Endodermal cell (in vitro differentiated cells): ENCODE measurements around the gene SNX5. TPM values are rescaled to one million over a fixed set of nuclear protein-coding genes. Genes with fewer than 3 reads are reported as not detected.

Source experiments
- DNase-seq: peaks from one replicate; pipeline ENCODE4 v3.0.0-alpha.2; 2017
- H3K27ac ChIP-seq: 2 replicates; pipeline ENCODE4 v1.5.1; 2013; ENCODE audit warnings: mild to moderate bottlenecking, low read depth, low read length, moderate library complexity
- H3K27me3 ChIP-seq: 2 replicates; pipeline ENCODE4 v1.6.1; 2013; ENCODE audit warnings: mild to moderate bottlenecking, low read length, moderate library complexity; ENCODE audit not compliant: insufficient read depth, control insufficient read depth, poor library complexity, severe bottlenecking
- H3K36me3 ChIP-seq: 2 replicates; pipeline ENCODE4 v1.7.0; 2013; ENCODE audit warnings: mild to moderate bottlenecking, low read length, moderate library complexity; ENCODE audit not compliant: control insufficient read depth, insufficient read depth
- H3K4me1 ChIP-seq: one replicate; pipeline ENCODE4 v1.7.0; 2013; ENCODE audit warnings: low read length; ENCODE audit not compliant: control insufficient read depth, insufficient read depth
- H3K4me3 ChIP-seq: 2 replicates; pipeline ENCODE4 v1.5.1; 2013; ENCODE audit warnings: mild to moderate bottlenecking, low read length, moderate library complexity
- H3K9ac ChIP-seq: 2 replicates; pipeline ENCODE4 v1.6.1; 2013; ENCODE audit warnings: mild to moderate bottlenecking, low read length, moderate library complexity; ENCODE audit not compliant: poor library complexity, severe bottlenecking; ENCODE audit errors: extremely low read depth
- H3K9me3 ChIP-seq: 2 replicates; pipeline ENCODE4 v1.6.1; 2013; ENCODE audit warnings: mild to moderate bottlenecking, low read length, moderate library complexity; ENCODE audit not compliant: control insufficient read depth
- H3K27ac Mint-ChIP-seq: 2 replicates; pipeline ENCODE4 v1.8.0; 2020; ENCODE audit warnings: mixed read lengths
- H3K27me3 Mint-ChIP-seq: 2 replicates; pipeline ENCODE4 v1.8.0; 2021; ENCODE audit warnings: mild to moderate bottlenecking, mixed read lengths; ENCODE audit not compliant: insufficient read depth
- H3K36me3 Mint-ChIP-seq: 2 replicates; pipeline ENCODE4 v1.8.0; 2020; ENCODE audit warnings: low read depth, mixed read lengths
- H3K4me1 Mint-ChIP-seq: 2 replicates; pipeline ENCODE4 v1.8.0; 2020; ENCODE audit warnings: mixed read lengths
- H3K4me3 Mint-ChIP-seq: 2 replicates; pipeline ENCODE4 v1.8.0; 2020; ENCODE audit warnings: mild to moderate bottlenecking, moderate library complexity, mixed read lengths
- H3K9me3 Mint-ChIP-seq: 2 replicates; pipeline ENCODE4 v1.8.0; 2020; ENCODE audit warnings: mild to moderate bottlenecking, mixed read lengths
- WGBS, 2 experiments: methylation state at CpG; one replicate each; pipeline versions ENCODE4 v1.1.5 to v1.1.7; 2013; ENCODE audit warnings: missing lambda C conversion rate in 2 of 2, mixed read lengths in 1 of 2; ENCODE audit not compliant: insufficient coverage in 1 of 2, insufficient read length in 1 of 2; 5-methylcytosine and 5-hydroxymethylcytosine counted together
- total RNA-seq, 2 donors: library from RNA; stranded (reverse); fragmentation: NEBNext Ultra II Directional in 1 of 2; extraction: Animal tissue kit (Norgen Biotek cat#: 25700) in 1 of 2; gene quantifications; 2 replicates in 1 of 2; 3 replicates in 1 of 2; pipeline ENCODE4 v1.2.1, GENCODE V29; 2021
- TF ChIP-seq, protein P1 (sequence below): fragments of 200-600 bp; sonication (generic); conservative IDR thresholded peaks from 2 replicates; pipeline ENCODE4 v1.5.0; 2021; ENCODE audit warnings: antibody characterized with exemption, mild to moderate bottlenecking

SNX5 gene
- total RNA-seq, 2 donors from 2014 or later = 170 to 171 TPM

DNA sequence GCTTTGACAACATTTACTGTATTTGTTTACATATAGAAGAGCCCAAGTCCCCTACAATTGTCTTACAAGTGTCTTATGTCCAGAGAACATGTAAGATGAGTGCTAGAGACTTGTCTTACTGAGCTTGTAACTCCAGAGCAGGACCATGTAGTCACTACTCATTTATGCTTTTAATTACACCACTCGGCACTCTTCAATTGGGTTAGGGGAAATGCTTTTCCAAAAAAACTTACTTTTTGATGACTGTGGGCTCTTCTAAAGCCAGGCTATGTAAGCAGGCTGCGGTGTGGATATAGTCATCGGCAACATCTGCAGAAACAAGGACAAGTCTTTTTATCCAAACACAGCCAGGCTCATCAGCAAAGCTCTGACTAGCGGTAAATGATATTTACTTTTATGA lies 18.7 kb downstream of the SNX5 start:
- TF ChIP-seq, protein P1, sequence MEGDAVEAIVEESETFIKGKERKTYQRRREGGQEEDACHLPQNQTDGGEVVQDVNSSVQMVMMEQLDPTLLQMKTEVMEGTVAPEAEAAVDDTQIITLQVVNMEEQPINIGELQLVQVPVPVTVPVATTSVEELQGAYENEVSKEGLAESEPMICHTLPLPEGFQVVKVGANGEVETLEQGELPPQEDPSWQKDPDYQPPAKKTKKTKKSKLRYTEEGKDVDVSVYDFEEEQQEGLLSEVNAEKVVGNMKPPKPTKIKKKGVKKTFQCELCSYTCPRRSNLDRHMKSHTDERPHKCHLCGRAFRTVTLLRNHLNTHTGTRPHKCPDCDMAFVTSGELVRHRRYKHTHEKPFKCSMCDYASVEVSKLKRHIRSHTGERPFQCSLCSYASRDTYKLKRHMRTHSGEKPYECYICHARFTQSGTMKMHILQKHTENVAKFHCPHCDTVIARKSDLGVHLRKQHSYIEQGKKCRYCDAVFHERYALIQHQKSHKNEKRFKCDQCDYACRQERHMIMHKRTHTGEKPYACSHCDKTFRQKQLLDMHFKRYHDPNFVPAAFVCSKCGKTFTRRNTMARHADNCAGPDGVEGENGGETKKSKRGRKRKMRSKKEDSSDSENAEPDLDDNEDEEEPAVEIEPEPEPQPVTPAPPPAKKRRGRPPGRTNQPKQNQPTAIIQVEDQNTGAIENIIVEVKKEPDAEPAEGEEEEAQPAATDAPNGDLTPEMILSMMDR = no peak
- Mint-ChIP-seq H3K27ac (no peak overlapping the region), H3K9me3 (no peaks in the 10 kb centered on the region), H3K4me3 (no peak overlapping the region), H3K4me1 (peaks cover 1% of the 10 kb centered on the region), H3K27me3 (no peaks in the 10 kb centered on the region), H3K36me3 (peaks cover 98% of the 10 kb centered on the region)
- H3K27me3 ChIP-seq = no peaks in the 10 kb centered on the region
- 96 to 98% methylated on average over 3 to 4 of the region's 4 CpGs for WGBS, 2 experiments
- no peaks in the 10 kb centered on the region for H3K4me1 ChIP-seq
- H3K27ac ChIP-seq = no peak overlapping the region
- no peaks in the 10 kb centered on the region for H3K9me3 ChIP-seq
- H3K36me3 ChIP-seq = peaks cover 100% of the 10 kb centered on the region
- no peak overlapping the region for H3K9ac ChIP-seq
- H3K4me3 ChIP-seq = no peak overlapping the region
- DNase-seq = no peak

DNA sequence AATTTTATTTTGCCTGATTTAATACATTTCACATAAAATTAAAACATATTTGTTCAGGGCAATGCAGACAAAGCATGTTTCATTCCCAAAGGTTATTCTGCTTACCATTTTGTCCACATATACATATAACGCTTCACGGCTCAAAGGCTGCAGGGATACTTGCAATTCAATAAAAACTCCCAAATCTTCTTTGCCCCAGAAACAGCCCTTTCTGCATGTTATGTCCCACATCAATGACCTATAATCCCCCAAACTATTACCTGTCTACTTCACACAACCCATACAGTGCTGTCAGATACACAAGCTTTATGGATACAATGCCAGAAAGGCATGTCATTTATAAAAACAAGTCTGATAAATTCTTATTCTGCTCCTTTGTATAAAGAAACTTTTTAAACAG lies 20.2 kb downstream of the SNX5 start:
- Histone ChIP-seq H3K9me3 (no peaks in the 10 kb centered on the region), H3K27ac (no peak overlapping the region), H3K4me3 (no peak overlapping the region), H3K36me3 (peaks cover 100% of the 10 kb centered on the region), H3K9ac (no peak overlapping the region), H3K27me3 (no peaks in the 10 kb centered on the region), H3K4me1 (no peaks in the 10 kb centered on the region)
- no peaks in the 10 kb centered on the region for H3K27me3 Mint-ChIP-seq
- no peak overlapping the region for H3K4me3 Mint-ChIP-seq
- no peaks in the 10 kb centered on the region for H3K9me3 Mint-ChIP-seq
- TF ChIP-seq, protein P1 = no peak
- H3K36me3 Mint-ChIP-seq = peaks cover 95% of the 10 kb centered on the region
- H3K4me1 Mint-ChIP-seq = no peaks in the 10 kb centered on the region
- no peak for DNase-seq
- WGBS, 2 experiments = 96 to 100% methylated on average over 1 to 2 of the region's 2 CpGs
- no peak overlapping the region for H3K27ac Mint-ChIP-seq

DNA sequence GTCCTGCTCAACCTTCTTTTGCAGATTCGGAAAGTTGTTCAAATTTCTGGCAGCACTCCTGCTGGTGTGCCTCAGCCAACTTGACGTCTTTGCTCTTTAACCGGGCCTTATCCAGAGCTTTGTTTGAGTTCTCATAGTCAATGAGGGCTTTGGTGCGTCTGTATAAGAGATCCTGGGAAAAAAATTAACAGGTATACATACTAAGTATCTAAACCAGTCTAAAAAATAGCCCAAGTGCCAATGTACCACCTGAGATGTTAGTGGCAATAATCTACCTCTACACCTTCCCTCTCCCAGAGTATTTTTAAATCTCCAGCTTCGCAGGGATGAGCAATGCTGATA lies 21.1 kb downstream of the SNX5 start:
- no peak overlapping the region for H3K4me3 Mint-ChIP-seq
- H3K27me3 Mint-ChIP-seq = no peaks in the 10 kb centered on the region
- TF ChIP-seq, protein P1 = no peak
- Histone ChIP-seq H3K27me3 (no peaks in the 10 kb centered on the region), H3K4me3 (no peak overlapping the region), H3K27ac (no peak overlapping the region), H3K4me1 (no peaks in the 10 kb centered on the region), H3K9me3 (no peaks in the 10 kb centered on the region), H3K9ac (no peak overlapping the region), H3K36me3 (peaks cover 100% of the 10 kb centered on the region)
- H3K36me3 Mint-ChIP-seq = peaks cover 95% of the 10 kb centered on the region
- no peaks in the 10 kb centered on the region for H3K9me3 Mint-ChIP-seq
- WGBS, 2 experiments = 94 to 96% methylated on average over 4 to 5 of the region's 5 CpGs
- peak overlapping the region; percentile 22 for H3K27ac Mint-ChIP-seq
- DNase-seq = no peak
- no peaks in the 10 kb centered on the region for H3K4me1 Mint-ChIP-seq
